Suppressor macrophage (primary cell): ENCODE results near the gene DNER.

Experiments
- DNase-seq, 4 experiments: peaks; one replicate each; pipeline ENCODE4 v3.0.0-alpha.2; 2020 to 2022

DNER gene

DNA sequence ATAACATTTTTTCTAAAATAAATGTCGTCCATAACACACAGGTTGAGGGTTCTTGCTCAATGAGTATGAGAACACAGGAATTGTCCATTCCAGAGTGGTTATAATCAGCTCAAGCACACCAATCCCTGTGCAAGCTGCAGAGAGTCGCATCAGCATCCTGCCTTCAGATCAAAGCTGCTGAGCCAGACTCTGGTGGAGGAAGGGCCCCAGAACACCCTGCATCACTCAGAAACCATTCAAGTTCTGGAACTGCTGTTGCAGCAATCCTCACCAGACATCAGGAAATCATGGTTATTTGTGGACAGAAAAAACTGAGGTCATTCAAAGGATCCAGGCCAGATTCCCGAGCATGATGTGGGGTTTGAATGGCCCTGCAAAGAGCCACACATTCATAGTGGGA lies 44.5 kb downstream of the DNER start:
- no peak for DNase-seq

DNA sequence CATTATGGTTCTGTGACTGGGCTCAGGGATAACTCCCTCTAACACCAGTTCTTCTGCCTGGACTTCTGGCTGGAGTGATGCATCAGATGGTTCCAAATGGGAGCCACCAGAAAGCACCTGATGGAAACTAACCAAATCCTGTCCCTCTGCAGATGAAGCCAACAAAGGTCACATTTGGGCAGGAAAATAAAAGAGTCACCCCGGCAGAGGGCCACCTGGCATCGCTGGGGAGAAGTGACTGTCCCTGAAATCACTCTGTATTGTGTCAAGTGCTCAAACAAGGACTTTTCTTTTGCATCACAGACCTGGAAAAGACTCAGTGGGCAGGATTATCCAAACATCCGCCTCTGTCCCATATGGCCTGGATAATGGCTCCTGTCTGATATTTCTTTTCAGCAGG lies 47.5 kb downstream of the DNER start:
- DNase-seq = no peak

DNA sequence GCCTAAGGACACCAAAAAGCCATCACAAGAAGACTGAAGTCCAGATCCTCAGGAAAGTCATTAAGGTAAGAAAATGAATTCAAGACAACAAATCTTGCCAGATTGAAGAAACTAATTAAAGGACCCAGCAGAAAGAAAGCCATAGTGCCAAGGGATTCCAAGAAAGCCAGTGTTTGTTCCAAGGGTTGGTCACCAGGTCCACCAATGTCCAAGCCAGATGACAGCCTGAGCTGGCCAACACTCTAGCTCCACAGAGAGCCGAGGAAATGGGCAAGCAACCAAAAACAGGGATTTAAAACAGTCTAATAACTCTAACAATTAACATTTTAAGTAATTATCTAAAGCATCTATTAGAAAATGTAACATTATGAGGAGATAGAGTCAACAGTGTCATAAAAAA lies 49.2 kb downstream of the DNER start:
- no peak for DNase-seq

DNA sequence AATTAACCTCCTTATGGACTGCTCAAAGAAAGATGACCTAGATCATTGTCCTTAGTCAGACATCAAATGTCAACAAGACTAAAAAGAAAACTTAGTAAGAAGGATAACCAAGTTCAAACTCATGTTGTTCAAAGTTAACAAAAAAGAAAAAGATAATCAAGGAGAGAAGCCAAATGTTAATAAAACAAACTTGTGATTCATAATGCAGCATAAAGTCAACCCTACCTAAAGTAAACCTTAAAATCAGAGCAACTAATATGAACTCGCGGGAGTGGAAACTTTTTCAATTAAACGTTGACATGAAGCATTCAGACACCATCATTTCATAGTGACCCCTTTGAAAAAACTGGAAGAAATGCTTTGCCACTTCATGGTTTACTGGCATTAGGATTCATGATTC lies 52.9 kb downstream of the DNER start:
- no peak for DNase-seq

DNA sequence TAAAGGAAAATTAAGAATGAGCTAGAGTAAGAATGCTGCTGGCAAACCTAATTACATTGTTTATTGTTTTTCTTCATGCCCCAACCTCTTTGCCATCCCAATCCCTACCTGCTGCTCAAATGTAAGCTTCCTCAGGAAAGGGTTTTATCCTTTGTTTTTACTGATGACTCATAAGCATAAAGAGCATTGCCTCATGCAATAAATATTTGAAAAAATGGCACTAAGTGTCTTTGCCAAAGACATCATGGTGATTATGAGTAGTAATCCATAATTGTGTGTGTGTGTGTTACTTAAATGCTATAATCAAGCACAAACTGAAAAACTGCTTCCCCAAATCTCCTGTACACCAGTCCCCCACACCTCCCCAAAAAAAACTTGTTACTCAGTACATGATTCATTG lies 53.4 kb downstream of the DNER start:
- no peak for DNase-seq

DNA sequence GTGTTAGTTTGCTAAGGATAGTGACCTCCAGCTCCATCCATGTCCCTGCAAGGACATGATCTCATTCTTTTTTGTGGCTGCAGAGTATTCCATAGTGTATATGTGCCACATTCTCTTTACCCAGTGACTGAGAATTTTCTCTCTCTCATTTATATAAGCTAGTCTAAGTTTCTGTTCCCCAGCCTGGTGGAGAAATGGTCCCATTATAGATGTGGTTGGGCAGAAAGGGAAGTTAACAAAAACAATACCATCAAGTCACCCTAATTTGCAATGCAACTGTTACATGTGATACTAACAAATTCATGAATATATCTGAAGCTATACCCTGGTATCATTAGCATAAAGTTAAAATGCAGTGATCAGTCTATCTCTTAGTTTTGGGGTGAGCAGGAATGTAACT lies 54.0 kb downstream of the DNER start:
- peak in 1 of 4 experiments; percentile 14 for DNase-seq

DNA sequence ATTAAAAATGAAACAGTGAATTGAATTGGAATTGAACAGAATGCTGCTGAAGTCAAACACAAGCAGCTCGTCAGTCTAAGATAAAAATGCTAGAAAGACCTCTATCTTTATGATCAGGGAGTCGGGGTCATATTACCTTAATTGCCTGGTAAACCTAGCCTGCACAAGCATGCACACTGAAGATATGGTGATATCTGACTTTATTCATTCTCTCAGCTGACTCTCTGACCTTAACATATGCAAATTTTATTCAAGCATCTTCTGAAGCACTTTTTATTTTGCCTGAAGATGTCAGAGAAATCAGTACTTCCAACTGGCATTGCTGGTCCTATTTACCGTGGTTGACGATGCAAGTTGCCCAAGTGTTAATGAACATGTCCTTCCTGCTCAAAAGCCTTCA lies 56.4 kb downstream of the DNER start:
- DNase-seq = no peak

DNA sequence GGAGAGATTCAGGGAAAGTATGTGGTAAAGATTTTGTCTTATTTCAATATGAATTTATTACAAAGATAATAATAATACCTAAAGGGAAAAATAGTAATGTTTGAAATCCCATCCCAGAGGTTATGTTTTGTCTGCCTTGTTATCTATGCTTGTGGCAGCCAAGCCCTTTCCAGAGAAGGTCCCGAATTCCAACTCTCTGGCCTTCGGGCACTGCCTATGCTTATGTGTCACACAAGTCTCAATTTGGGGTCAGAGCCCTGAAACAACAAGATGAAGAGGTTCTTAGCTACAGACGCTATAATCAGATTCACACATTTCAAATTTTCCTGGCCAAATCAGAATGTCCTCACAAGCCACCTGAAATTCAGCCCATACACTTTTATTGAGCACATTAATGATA lies 59.9 kb downstream of the DNER start:
- no peak for DNase-seq

DNA sequence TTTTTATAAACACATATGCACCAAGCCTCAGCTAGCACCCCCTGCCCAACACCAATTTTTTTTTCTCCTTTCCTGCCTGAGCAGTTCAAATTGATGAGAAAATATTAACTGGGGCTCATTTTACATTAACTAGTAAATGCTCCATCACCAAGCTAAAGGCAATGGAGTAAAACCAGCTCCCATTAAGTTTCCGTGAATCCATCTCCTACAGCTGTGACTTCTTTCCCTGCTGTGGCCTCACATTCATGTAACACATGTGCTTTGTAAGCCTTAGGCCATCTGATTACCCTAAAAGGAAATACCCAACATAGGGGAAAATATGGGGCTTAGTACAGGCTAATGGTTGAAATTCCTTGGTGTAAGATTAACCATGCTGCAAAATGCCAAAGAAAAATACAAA lies 60.8 kb downstream of the DNER start:
- DNase-seq = no peak

DNA sequence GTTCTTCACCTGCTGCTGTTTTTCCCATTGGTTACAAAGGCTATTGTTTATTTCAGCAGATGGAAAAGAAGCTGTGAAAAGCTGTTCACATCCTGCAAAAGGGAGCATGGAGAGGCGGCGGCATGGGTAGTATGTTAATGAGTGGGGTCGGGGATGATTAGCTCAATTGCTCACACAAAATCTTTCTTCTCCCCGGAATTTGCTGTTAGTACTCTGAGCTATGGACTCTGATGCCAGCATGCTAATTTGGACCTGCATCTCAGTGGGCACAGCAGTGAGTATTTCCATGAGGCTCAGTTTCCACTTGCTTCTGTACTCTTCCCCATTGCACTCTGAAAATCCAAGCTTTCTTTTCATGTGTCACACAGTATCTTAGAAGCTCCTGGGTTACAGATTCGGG lies 61.6 kb downstream of the DNER start:
- DNase-seq = no peak

DNA sequence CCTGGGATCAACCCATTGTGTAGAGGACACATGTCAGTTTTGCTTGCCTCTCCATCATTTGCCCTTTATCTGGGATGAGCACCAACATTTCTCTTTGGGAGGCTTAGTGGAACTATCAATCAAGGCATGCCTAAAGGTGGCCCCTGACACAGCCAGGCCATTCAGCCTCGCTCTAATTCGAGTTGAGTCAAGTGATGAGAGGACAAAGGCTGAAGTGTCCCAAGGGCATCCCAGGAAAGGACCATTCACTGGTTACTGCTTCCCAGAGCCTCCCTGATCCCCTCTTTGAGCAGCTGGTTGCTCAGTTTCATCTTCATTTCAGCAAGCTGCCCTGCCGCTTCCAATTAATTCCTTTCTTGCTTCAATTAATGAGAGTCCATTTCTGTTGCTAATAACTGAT lies 63.5 kb downstream of the DNER start:
- no peak for DNase-seq

DNA sequence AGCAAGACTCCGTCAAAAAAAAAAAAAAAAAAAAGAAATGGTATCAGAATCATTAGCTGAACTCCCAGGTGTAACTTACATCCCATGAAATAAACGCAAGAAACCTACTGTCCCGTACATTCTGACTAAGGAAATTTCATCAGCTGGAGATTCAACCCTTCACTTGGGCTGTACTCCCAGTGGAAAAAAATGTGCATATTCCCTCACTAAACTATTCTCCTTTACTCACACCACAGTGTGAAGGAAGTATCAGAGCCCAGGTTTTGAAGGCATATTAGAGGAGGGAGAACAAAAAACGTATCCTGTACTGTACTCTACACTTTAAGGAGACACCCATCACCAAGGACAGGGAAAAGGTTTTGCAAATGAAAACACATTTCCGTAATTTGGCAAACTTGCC lies 64.3 kb downstream of the DNER start:
- DNase-seq = no peak

DNA sequence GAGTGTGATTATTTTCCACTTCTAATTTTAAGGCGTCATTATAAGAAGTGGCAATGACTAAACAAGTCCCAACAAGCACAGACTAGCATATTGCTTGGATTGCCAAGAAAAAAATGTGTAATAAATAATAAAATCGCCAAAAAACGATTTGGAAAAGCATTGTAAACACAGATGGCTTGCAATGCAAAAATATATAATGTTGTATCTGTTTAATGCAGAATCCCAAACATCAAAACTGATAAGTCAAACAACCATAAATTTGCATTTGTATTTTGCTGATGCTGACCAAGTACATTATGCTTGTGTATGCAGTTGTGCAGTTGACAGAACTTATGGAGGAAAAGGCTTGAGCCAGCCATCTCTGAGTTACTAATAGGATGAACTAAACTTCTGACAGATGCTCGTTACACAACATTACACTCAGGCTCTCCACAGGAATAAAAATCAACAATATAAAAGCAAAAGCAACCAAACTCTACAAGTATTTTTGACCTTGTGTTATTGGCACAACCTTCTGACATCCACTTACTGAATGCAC lies 68.1 kb downstream of the DNER start:
- DNase-seq = no peak

DNA sequence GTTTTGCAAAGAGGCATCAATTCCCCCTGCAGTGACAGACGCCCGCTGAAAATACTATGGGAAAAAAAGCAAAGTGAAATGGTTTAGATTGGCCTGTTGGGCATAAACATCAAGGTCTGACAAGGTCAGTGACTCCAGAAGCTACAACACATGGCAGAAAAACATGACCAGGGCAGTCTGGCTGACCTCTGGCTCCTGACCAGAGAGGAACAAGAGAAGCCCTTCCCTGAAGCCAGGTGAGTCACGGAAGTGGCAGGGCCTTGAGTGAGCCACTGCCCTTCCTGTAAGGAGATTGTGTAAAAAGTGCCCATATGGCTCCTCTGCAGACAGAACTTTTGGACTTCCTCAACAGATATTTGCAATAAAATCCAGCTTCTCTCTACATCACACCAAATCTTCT lies 72.0 kb downstream of the DNER start:
- DNase-seq = no peak

DNA sequence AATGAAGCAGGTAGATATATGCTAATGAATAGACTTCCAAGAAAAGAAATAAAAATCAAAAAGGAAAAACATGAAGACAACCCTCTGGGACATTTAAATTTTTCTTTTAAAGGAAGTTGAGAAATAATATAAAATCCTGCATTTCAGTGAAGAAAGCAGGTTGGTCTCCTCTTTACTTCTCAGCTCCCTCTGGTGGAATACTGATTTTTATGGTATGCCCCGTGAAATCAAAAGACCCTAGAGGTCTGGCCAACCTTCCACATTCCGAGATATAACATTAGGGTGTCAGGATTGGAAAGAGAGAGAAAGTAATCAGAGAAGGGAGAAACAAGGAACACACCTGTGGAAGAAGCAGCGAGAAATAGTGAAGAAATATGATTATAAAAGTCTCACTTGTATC lies 72.7 kb downstream of the DNER start:
- DNase-seq = no peak

DNA sequence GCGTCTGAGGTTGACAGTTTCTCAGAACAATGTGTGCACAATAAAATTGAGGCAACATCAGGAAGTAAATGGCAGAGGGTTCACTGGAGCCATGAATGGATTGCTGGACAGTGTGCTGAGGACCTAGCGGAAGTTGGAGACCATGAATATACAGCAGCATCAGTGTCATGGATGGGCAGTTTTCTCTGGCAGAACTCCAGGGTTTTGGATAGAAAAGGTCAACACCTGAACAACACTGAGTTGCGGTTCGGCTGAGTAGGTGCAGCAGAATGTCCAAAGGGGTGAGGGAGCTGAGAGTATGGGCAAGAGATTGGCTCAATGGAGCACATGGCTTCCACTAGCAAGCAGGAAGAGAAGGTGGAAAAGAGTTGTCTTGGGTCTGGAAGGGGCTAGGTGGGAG lies 73.7 kb downstream of the DNER start:
- DNase-seq = no peak

DNA sequence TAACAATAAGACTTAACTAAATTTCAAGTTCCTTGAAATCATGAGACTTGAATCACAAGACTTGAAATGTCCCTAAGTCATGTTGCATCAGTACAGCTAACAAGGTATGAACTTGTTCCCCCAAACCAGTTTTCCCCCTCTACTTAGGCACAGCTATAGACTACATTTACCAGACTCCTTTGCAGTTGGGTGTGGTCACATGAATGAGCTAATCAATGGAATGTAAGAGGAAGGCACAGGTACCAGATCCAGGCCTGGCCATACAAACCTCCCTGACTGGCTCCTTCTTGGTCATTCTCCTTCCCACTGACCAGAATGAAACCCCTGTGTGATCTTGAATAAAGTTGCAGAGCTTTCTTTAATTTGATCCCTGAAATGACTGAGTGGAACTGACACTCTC lies 77.8 kb downstream of the DNER start:
- DNase-seq = no peak

DNA sequence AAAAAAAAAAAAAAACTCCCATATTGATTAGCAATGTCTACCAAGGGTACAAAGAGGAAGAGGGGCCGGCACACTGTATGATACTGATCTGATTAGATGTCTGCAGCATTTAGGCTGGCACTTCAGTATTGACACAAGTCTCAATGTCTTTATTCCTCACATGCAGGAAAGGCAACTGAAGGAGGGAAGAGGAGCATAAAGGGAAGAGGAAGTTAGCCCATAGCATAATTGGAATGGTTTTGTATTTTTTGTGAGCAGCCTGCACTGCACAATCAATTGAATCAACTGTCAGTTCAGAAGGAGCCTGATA lies 79.0 kb downstream of the DNER start:
- no peak for DNase-seq

DNA sequence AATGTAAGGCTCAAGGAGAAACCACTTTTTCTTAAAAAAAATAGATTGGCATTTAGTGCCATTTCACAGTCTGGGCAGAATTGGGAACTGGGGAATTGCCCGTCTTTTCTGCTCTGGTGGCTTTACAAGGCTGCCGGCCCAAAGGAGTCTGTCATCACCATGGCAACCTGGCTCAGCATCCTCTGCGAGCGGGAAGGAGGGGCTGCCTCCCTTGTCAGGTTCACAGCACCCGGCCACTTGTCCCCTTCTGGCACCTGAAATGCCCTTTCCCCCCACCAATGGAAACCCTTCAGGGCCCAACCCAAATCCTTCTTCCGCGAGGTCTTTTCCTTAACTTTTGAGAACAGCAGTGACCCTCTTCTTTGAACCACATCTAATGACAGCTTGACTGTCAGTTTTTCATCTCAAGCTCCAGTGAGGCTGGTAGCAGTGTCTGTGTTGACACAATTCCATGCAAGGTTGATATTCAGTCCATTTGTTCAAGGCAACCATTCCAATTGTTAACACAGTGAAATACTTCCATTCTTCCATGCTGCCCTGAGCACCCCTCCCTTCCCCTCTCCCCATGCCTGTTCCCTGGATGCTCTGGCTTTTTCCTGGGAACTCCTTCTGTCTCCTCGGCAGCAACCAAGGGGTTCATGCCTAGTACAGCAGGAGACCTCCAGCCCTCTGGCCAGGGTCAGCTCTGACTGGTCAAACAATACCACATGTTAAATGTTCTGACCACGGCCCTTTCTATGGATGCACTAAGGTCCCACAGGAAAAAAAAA lies 79.6 kb downstream of the DNER start:
- DNase-seq = no peak

DNA sequence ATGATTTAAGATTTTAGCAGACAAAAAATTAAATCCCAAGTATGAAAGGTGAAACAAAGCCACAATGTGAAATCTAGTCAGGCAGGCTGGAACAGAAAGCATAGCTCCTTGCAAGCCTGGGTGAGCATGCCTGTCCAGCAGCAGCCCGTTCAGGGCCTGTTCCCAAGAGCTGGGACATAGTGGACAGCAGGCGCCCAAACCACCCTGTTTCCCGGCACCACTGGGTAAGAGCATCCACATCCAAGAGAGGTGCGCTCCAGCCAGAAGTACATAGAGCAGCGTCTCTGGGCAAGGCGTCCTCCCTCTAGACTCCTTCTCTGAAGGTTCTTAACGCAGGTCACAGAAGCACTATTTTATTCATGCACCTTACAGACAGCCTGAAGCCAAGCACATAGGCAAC lies 80.8 kb downstream of the DNER start:
- DNase-seq = no peak

DNA sequence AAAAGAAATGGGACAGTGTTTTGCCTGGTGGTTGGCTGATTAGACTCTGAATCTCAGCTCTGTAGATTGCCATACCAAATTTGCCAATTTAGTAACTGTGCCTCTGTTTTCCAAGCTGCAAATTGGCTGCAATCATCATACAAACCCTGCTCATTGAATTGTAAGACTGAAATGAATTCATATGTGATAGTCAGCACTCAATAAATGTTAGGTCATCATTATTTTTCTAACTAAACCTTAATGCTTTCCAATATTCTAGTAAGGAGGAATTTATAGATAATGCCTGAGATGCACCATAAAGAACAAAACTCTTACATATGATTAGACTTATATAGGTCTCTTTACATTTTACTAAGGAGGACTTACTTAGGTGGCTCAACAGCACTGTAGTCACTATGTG lies 85.3 kb downstream of the DNER start:
- no peak for DNase-seq

DNA sequence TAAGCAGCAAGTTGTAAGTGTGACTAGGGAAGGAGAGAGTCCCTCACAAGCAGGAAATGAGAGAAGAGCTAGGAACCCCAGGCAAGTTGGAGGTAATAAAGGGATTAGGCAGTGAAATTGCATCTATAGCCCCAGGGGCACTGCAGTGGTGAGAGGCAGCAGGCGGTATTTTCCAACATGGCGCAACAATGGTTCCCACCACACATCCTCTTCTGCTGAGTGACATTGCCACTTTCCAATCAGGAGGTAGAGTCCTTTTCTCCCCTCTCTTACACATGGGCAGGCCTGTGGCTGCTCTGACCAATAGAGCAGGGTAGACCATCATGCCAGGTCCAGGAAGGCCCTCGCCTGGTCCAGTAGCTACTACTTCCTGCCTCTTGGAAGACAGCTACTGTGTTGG lies 86.6 kb downstream of the DNER start:
- DNase-seq = no peak

DNA sequence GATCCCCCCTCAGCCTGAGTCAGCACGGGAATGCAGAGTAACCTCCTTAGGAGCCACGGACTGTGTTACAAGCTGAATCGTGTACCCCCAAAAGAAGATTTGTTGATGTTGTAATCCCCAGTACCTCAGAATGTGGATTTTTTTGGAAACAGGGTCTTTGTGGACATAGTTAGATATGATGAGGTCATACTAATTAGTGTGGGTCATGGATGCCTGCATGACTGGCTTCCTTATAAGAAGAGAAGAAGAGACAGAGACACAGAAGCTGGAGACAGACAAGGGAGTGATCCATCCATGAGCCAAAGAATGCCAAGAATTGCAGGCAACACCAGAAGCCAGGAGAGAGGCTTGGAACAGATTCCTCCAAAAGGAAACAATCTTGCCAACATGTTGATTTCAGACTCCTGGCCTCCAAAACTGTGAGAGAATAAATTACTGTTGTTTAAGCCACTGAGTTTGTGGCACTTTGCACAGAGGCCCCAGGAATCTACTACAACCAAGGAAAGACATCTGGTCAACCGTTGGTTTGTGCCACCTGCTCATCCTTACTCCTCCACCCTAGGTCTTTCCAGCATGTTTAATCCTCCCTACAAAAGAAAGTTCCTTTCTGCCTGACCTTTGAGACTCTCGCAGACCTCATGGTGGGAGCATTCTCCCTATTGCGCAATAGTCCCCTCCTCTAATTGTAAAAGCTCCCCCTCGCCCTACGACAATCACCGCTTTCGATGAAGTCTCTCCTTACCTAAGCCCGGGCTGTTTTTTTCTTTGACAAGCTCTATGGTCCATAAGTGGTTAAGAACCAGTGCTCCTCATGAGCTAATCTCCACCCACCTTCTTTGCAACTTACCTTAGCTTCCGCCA lies 91.6 kb downstream of the DNER start:
- DNase-seq = no peak

DNA sequence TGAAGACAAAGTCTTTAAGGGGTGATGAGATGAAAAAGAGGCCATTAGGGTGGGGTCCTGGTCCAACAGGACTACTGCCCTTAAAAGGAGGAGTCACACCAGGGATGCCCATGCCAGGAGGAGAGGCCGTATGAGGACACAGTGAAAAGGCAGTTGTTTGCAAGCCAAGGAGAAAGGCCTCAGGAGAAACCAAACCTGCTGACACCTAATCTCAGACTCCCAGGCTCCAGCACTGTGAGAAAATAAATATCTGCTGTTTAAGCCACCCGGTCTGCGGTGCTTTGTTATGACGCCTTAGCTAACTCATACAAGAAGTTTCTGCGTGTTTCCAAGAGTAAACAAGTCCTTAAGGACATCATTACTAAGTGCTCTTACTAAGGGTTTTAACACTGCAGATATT lies 93.6 kb downstream of the DNER start:
- DNase-seq = no peak
